ENCODE results near the gene OR2M7. TPM values are rescaled to one million over a fixed set of nuclear protein-coding genes. Genes with fewer than 3 reads are reported as not detected.

Gene OR2M7
- polyA plus RNA-seq, 1 donor from 2014 or later, result not detected

DNA sequence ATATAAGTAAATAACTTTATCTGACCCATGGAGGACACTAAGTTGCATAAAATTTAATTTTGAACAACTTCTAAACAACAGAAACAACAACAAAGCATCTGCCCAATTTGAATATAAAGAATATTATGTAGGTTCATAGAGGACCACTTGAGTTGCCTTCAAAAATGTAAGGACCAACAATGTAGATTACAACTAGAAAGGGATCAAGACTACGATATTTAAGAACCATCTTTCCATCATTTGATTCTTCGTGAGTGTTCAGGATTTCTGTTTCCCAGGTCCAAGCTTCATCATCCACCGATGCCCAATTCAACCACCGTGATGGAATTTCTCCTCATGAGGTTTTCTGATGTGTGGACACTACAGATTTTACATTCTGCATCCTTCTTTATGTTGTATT is 24.1 kb upstream of the OR2M7 start, which contains the start of gene OR14C36:
Gene OR14C36, plus strand, starts transcription at position 301 of the 400 bp plus-strand sequence. Its CDS starts 0 bp downstream, at position 301.
- Histone ChIP-seq H4K20me1 (ENCODE audit: insufficient read depth) (no peaks in the 10 kb centered on the region), H3K27me3 (ENCODE audit: insufficient read depth, low read depth, low read length) (no peaks in the 10 kb centered on the region), H3K79me2 (replicated peaks; ENCODE audit: insufficient read depth, low read length) (no peaks in the 10 kb centered on the region), H3F3A (ENCODE audit: insufficient read depth, low read length, poor library complexity, severe bottlenecking) (no peaks in the 10 kb centered on the region), H3K9ac (ENCODE audit: low read length) (no peak within 1 kb of the TSS), H3K4me3 (ENCODE audit: low read length) (no peak within 1 kb of the TSS), H3K9me3 (ENCODE audit: low read length) (peaks cover 4% of the 10 kb centered on the region), H2AFZ (ENCODE audit: low read depth, low read length) (no peak within 1 kb of the TSS), H3K9me2 (ENCODE audit: insufficient read depth, low read length) (no peaks in the 10 kb centered on the region), H3K36me3 (ENCODE audit: insufficient read depth, low read length) (no peaks in the 10 kb centered on the region), H3K27ac (ENCODE audit: low read length) (no peak within 1 kb of the TSS), H3K4me2 (ENCODE audit: low read length) (no peak within 1 kb of the TSS)
- TF ChIP-seq, protein P1, sequence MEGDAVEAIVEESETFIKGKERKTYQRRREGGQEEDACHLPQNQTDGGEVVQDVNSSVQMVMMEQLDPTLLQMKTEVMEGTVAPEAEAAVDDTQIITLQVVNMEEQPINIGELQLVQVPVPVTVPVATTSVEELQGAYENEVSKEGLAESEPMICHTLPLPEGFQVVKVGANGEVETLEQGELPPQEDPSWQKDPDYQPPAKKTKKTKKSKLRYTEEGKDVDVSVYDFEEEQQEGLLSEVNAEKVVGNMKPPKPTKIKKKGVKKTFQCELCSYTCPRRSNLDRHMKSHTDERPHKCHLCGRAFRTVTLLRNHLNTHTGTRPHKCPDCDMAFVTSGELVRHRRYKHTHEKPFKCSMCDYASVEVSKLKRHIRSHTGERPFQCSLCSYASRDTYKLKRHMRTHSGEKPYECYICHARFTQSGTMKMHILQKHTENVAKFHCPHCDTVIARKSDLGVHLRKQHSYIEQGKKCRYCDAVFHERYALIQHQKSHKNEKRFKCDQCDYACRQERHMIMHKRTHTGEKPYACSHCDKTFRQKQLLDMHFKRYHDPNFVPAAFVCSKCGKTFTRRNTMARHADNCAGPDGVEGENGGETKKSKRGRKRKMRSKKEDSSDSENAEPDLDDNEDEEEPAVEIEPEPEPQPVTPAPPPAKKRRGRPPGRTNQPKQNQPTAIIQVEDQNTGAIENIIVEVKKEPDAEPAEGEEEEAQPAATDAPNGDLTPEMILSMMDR (IDR thresholded peaks at IDR 0.05; ENCODE audit: poor library complexity, severe bottlenecking), result no peak
- TF ChIP-seq EP300 (conservative IDR thresholded peaks at IDR 0.05; ENCODE audit: poor library complexity, severe bottlenecking) (no peak), POLR2AphosphoS5 (IDR thresholded peaks at IDR 0.05) (no peak), TAF1 (IDR thresholded peaks at IDR 0.05; ENCODE audit: low read depth) (no peak), MXI1 (conservative IDR thresholded peaks at IDR 0.05; ENCODE audit: poor library complexity, severe bottlenecking) (no peak), EZH2 (IDR thresholded peaks at IDR 0.05; ENCODE audit: borderline replicate concordance, insufficient read depth, low read length, poor library complexity, severe bottlenecking) (no peak), RAD21 (conservative IDR thresholded peaks at IDR 0.05) (no peak), SMC3 (conservative IDR thresholded peaks at IDR 0.05; ENCODE audit: poor library complexity) (no peak)
- TF ChIP-seq, protein P2, sequence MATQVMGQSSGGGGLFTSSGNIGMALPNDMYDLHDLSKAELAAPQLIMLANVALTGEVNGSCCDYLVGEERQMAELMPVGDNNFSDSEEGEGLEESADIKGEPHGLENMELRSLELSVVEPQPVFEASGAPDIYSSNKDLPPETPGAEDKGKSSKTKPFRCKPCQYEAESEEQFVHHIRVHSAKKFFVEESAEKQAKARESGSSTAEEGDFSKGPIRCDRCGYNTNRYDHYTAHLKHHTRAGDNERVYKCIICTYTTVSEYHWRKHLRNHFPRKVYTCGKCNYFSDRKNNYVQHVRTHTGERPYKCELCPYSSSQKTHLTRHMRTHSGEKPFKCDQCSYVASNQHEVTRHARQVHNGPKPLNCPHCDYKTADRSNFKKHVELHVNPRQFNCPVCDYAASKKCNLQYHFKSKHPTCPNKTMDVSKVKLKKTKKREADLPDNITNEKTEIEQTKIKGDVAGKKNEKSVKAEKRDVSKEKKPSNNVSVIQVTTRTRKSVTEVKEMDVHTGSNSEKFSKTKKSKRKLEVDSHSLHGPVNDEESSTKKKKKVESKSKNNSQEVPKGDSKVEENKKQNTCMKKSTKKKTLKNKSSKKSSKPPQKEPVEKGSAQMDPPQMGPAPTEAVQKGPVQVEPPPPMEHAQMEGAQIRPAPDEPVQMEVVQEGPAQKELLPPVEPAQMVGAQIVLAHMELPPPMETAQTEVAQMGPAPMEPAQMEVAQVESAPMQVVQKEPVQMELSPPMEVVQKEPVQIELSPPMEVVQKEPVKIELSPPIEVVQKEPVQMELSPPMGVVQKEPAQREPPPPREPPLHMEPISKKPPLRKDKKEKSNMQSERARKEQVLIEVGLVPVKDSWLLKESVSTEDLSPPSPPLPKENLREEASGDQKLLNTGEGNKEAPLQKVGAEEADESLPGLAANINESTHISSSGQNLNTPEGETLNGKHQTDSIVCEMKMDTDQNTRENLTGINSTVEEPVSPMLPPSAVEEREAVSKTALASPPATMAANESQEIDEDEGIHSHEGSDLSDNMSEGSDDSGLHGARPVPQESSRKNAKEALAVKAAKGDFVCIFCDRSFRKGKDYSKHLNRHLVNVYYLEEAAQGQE (IDR thresholded peaks at IDR 0.05; ENCODE audit: borderline replicate concordance), result no peak

- no peak overlapping the region for H3K4me2 ChIP-seq (ENCODE audit: low read length)
- H3K27ac ChIP-seq (ENCODE audit: low read length), result no peak overlapping the region
- no peaks in the 10 kb centered on the region for H3K9me3 ChIP-seq (ENCODE audit: low read length)
Observed at GRCh38 chr1:248343451-248343850, 19.1 kb upstream of the OR2M7 start.

More at GRCh38 chr1:248343451-248343850, 19.1 kb upstream of the OR2M7 start:
- Histone ChIP-seq H3F3A (ENCODE audit: insufficient read depth, low read length, poor library complexity, severe bottlenecking) (no peaks in the 10 kb centered on the region), H3K27me3 (ENCODE audit: insufficient read depth, low read depth, low read length) (no peaks in the 10 kb centered on the region), H3K9ac (ENCODE audit: low read length) (no peak overlapping the region), H3K9me2 (ENCODE audit: insufficient read depth, low read length) (no peaks in the 10 kb centered on the region), H3K4me3 (ENCODE audit: low read length) (no peak overlapping the region), H3K36me3 (ENCODE audit: insufficient read depth, low read length) (no peaks in the 10 kb centered on the region), H4K20me1 (ENCODE audit: insufficient read depth) (no peaks in the 10 kb centered on the region), H3K79me2 (replicated peaks; ENCODE audit: insufficient read depth, low read length) (no peaks in the 10 kb centered on the region), H2AFZ (ENCODE audit: low read depth, low read length) (no peak overlapping the region)
- TF ChIP-seq EP300 (conservative IDR thresholded peaks at IDR 0.05; ENCODE audit: poor library complexity, severe bottlenecking) (no peak), MXI1 (conservative IDR thresholded peaks at IDR 0.05; ENCODE audit: poor library complexity, severe bottlenecking) (no peak), SMC3 (conservative IDR thresholded peaks at IDR 0.05; ENCODE audit: poor library complexity) (no peak), RAD21 (conservative IDR thresholded peaks at IDR 0.05) (no peak), POLR2AphosphoS5 (IDR thresholded peaks at IDR 0.05) (no peak), TAF1 (IDR thresholded peaks at IDR 0.05; ENCODE audit: low read depth) (no peak), EZH2 (IDR thresholded peaks at IDR 0.05; ENCODE audit: borderline replicate concordance, insufficient read depth, low read length, poor library complexity, severe bottlenecking) (no peak)
- TF ChIP-seq, protein P1 (IDR thresholded peaks at IDR 0.05; ENCODE audit: poor library complexity, severe bottlenecking), result no peak
- TF ChIP-seq, protein P2 (IDR thresholded peaks at IDR 0.05; ENCODE audit: borderline replicate concordance), result no peak
